HL-60 (cell line): Measurements from ENCODE around the gene SLC38A8.

Experiments
- CTCF ChIP-seq: IDR thresholded peaks from one replicate; pipeline ENCODE4 v1.5.1; 2011; ENCODE audit warnings: low read length, control low read depth, inconsistent platforms; ENCODE audit not compliant: insufficient read depth
- POLR2AphosphoS5 ChIP-seq: IDR thresholded peaks from 2 replicates; pipeline ENCODE4 v1.6.1; 2012; ENCODE audit warnings: low read depth

DNA sequence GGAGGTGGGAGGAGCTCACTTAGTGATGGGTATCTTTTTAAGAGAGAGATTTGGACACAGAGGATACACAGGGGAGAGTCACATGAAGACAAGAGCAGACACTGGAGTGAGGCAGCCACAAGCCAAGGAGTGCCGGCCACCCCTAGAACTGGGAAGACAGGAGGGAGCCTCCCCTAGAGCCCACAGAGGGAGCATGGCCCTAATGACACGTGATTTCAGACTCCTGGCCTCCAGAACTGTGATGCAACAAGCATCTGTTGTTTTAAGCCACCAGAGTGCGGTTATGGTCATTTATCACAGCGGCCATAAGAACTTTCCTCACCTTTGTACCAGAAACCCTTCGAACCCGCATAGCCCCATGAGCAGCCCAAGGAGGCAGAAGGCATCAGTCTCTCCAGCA is 33.3 kb downstream of the SLC38A8 start:
- TF ChIP-seq CTCF: no peak
- no peak for TF ChIP-seq POLR2AphosphoS5
